Measurements from ENCODE around the gene FBXL7. TPM values are rescaled to one million over a fixed set of nuclear protein-coding genes. Genes with fewer than 3 reads are reported as not detected.
A peak's percentile ranks its signal among the peaks of the same experiment; 100 is the strongest.

Gene FBXL7
- total and polyA plus RNA-seq, 2 experiments from 2014 or later = 4.5 to 15.2 TPM

GRCh38 chr5:15926586-15926985, 426.6 kb downstream of the FBXL7 start:
- H3K27ac Mint-ChIP-seq = no peak overlapping the region

More at GRCh38 chr5:15926586-15926985, 426.6 kb downstream of the FBXL7 start:
- Histone ChIP-seq H3K27me3 (ENCODE audit: insufficient read depth) (no peaks in the 10 kb centered on the region), H3K4me1 (ENCODE audit: insufficient read depth) (peaks cover 8% of the 10 kb centered on the region), H3K4me3 (no peak overlapping the region), H3F3A (replicated peaks; ENCODE audit: low read depth) (no peaks in the 10 kb centered on the region), H3K36me3 (ENCODE audit: insufficient read depth) (no peaks in the 10 kb centered on the region), H3K9me2 (ENCODE audit: insufficient read depth) (no peaks in the 10 kb centered on the region), H3K79me2 (replicated peaks; ENCODE audit: insufficient read depth) (no peaks in the 10 kb centered on the region), H3K27ac (ENCODE audit: low read depth) (no peak overlapping the region), H4K20me1 (replicated peaks; ENCODE audit: insufficient read depth) (no peaks in the 10 kb centered on the region), H3K4me2 (peak overlapping the region; percentile 36; the same call in 1 of the 2 replicates), H2AFZ (no peak overlapping the region)
- DNase-seq (ENCODE audit: low spot score) (no peak), ATAC-seq (peak; percentile 34; the same call in 1 of the 3 replicates)
- Mint-ChIP-seq H3K36me3 (ENCODE audit: low read depth) (no peaks in the 10 kb centered on the region), H3K4me1 (peaks cover 25% of the 10 kb centered on the region), H3K4me3 (no peak overlapping the region), H3K27me3 (ENCODE audit: insufficient read depth, low read depth, poor library complexity) (peaks cover 2% of the 10 kb centered on the region), H3K9me3 (no peaks in the 10 kb centered on the region)
- TF ChIP-seq STAT1 (IDR thresholded peaks at IDR 0.05; ENCODE audit: unreplicated experiment) (no peak), ZNF331 (CRISPR knock-in tag; IDR thresholded peaks at IDR 0.05; ENCODE audit: low read depth) (no peak), ETS1 (IDR thresholded peaks at IDR 0.05) (no peak), EZH2phosphoT487 (IDR thresholded peaks at IDR 0.05; ENCODE audit: unreplicated experiment) (no peak), POLR2AphosphoS5 (IDR thresholded peaks at IDR 0.05; ENCODE audit: low read depth) (no peak), ZNF114 (CRISPR knock-in tag; IDR thresholded peaks at IDR 0.05) (no peak), ZNF462 (CRISPR knock-in tag; IDR thresholded peaks at IDR 0.05) (no peak), REST (IDR thresholded peaks at IDR 0.05; ENCODE audit: unreplicated experiment) (no peak), JUNB (IDR thresholded peaks at IDR 0.05; ENCODE audit: unreplicated experiment) (no peak), NANOG (IDR thresholded peaks at IDR 0.05; ENCODE audit: borderline replicate concordance) (no peak), EZH2 (IDR thresholded peaks at IDR 0.05; ENCODE audit: low read depth, unreplicated experiment) (no peak), CTCF (conservative IDR thresholded peaks at IDR 0.05; ENCODE audit: low read depth in 2 of 2) (no peak), CREB1 (CRISPR knock-in tag; IDR thresholded peaks at IDR 0.05; ENCODE audit: low read depth) (no peak)
